Chondrocyte (in vitro differentiated cells): Measurements from ENCODE around the gene TENT4A. TPM values are rescaled to one million over a fixed set of nuclear protein-coding genes. Genes with fewer than 3 reads are reported as not detected.

ENCODE experiments used
- DNase-seq: peaks from one replicate; pipeline ENCODE4 v3.0.0; 2021; ENCODE audit warnings: mixed read lengths, low spot score
- H3K27ac Mint-ChIP-seq: one replicate; pipeline ENCODE4 v1.8.0; 2021; ENCODE audit warnings: mild to moderate bottlenecking, moderate library complexity, mixed read lengths; ENCODE audit not compliant: unreplicated experiment
- H3K27me3 Mint-ChIP-seq: 2 replicates; pipeline ENCODE4 v1.8.0; 2021; ENCODE audit warnings: low read depth, mixed read lengths
- H3K36me3 Mint-ChIP-seq: 2 replicates; pipeline ENCODE4 v1.8.0; 2021; ENCODE audit warnings: low read depth, mixed read lengths
- H3K4me1 Mint-ChIP-seq: 2 replicates; pipeline ENCODE4 v1.8.0; 2021; ENCODE audit warnings: low read depth, mild to moderate bottlenecking, mixed read lengths
- H3K4me3 Mint-ChIP-seq: one replicate; pipeline ENCODE4 v1.8.0; 2021; ENCODE audit warnings: mild to moderate bottlenecking, moderate library complexity, mixed read lengths; ENCODE audit not compliant: unreplicated experiment
- H3K9me3 Mint-ChIP-seq: 2 replicates; pipeline ENCODE4 v1.8.0; 2021; ENCODE audit warnings: low read depth, mixed read lengths
- CTCF ChIP-seq: fragments of 200-600 bp; sonication (generic); IDR thresholded peaks from 2 replicates; pipeline ENCODE4 v1.5.0; 2021; ENCODE audit warnings: antibody characterized with exemption, mild to moderate bottlenecking, moderate library complexity
- total RNA-seq: library from RNA; stranded (reverse); gene quantifications from 3 replicates; pipeline ENCODE4 v1.2.1, GENCODE V29; 2021

The TENT4A gene
- total RNA-seq, 1 donor from 2014 or later: 21.5 TPM

DNA sequence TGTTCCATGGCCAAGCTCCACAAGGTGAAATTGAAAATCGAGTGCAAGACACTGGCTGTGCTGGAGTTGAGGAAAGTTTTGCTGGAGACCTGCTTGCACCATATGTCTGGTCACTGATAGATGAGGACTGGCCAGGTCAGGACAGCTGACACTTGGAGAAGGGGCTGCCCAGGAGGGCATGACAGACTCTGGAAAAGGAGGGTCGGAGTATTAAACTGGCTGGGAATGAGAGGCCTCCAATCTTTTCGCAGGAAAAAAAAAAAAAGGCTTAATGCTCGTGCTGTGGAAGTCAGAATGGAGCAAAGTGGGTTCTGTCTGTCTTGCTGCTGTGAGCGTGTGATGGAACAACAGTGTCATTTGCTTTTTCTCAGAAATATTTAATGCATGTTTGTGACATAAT lies 5.5 kb downstream of the TENT4A start:
- Mint-ChIP-seq H3K4me3 (no peak overlapping the region), H3K27ac (no peak overlapping the region), H3K9me3 (no peaks in the 10 kb centered on the region), H3K4me1 (peaks cover 84% of the 10 kb centered on the region), H3K36me3 (peaks cover 1% of the 10 kb centered on the region), H3K27me3 (no peaks in the 10 kb centered on the region)
- no peak for TF ChIP-seq CTCF
- no peak for DNase-seq

DNA sequence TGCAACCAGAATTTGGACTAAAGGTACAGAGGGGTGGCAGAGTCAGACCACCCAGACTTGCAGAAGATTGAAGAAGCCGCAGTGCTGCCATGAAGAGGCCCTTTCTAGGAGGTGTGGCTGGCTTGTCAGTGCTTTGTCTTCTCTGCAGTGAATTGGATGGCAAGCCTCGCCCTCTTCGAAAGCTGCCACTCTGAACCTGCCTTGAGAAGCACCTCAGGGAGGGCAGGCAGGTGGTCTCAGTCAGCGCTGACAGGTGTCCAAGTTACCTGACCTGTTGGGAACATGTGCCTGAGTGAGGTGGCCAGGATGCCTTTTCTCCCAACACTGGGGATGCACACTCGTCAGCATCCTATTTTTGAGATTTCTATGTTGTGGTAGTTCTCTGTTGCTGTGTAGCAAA lies 6.2 kb downstream of the TENT4A start:
- no peak for TF ChIP-seq CTCF

DNA sequence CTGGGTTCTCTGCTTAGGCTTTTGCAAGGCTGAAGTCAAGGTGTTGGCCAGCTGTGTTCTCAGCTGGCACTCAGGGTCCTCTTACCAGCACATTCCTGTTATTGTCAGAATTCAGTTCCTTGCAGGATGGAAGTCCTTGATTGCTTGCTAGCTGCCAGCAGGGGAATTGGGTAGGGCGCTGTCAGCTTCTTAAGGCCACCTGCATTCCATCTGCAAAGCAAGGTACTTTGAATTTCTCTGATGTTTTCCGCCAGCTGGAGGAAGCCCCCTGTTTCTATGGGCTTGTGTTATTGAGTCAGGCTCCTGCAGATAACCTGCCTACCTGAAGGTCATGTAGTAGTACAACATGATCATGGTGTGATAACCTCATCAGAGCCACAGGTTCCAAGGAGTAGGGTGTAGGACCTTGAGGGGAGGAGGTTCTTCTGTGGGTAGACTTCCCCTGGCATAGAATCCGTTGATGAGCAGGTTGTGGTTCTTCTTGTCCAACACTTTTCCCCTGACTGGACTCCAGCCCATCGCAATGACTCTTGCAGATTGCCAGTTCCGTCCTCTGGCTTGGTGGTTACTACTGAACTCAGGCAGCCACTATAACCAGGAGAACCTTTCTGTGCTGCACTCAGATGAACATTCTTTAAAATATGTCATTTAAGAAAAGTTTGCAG lies 6.8 kb downstream of the TENT4A start:
- Mint-ChIP-seq H3K4me1 (peaks cover 92% of the 10 kb centered on the region), H3K4me3 (no peak overlapping the region), H3K36me3 (peaks cover 3% of the 10 kb centered on the region), H3K27me3 (no peaks in the 10 kb centered on the region), H3K9me3 (no peaks in the 10 kb centered on the region), H3K27ac (no peak overlapping the region)
- DNase-seq: no peak
- TF ChIP-seq CTCF: no peak

More for the DNA sequence above, 6.2 kb downstream of the TENT4A start:
- peaks cover 3% of the 10 kb centered on the region for H3K36me3 Mint-ChIP-seq
- H3K4me1 Mint-ChIP-seq: peaks cover 91% of the 10 kb centered on the region
- no peak for DNase-seq
- no peaks in the 10 kb centered on the region for H3K9me3 Mint-ChIP-seq
- no peak overlapping the region for H3K4me3 Mint-ChIP-seq
- H3K27me3 Mint-ChIP-seq: no peaks in the 10 kb centered on the region
- no peak overlapping the region for H3K27ac Mint-ChIP-seq

DNA sequence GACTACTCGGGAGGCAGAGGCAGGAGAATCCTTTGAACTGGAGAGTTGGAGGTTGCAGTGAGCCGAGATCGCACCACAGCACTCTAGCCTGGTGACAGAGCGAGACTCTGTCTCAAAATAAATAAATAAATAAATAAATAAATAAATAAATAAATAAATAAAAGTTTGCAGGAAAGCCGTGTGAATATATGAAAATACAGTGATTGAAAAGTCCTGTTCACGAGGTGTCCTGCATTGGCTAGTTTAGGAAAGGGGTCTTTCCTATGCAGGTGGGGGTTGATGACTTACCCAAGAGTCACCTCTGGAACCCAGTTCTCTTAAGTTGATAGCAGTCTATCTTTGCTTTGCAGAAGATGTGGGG lies 7.3 kb downstream of the TENT4A start:
- Mint-ChIP-seq H3K4me1 (peaks cover 92% of the 10 kb centered on the region), H3K27ac (no peak overlapping the region), H3K27me3 (no peaks in the 10 kb centered on the region), H3K36me3 (peaks cover 3% of the 10 kb centered on the region), H3K9me3 (no peaks in the 10 kb centered on the region), H3K4me3 (no peak overlapping the region)
- no peak for TF ChIP-seq CTCF
- no peak for DNase-seq

GRCh38 chr5:6721442-6721841 lies 8.2 kb downstream of the TENT4A start:
- H3K4me3 Mint-ChIP-seq: no peak overlapping the region
- H3K27me3 Mint-ChIP-seq: no peaks in the 10 kb centered on the region
- no peak for DNase-seq
- TF ChIP-seq CTCF: no peak
- H3K4me1 Mint-ChIP-seq: peaks cover 92% of the 10 kb centered on the region
- no peaks in the 10 kb centered on the region for H3K9me3 Mint-ChIP-seq
- H3K36me3 Mint-ChIP-seq: peaks cover 3% of the 10 kb centered on the region
- H3K27ac Mint-ChIP-seq: peak overlapping the region; percentile 89
